ENCODE results near the gene MICAL2. TPM values are rescaled to one million over a fixed set of nuclear protein-coding genes. Genes with fewer than 3 reads are reported as not detected.

Gene MICAL2
- total and polyA plus RNA-seq, 2 of the 13 experiments (the other 11 are each of a cell fraction or from before 2014, with no cell fraction given): 0.78 to 1.1 TPM

DNA sequence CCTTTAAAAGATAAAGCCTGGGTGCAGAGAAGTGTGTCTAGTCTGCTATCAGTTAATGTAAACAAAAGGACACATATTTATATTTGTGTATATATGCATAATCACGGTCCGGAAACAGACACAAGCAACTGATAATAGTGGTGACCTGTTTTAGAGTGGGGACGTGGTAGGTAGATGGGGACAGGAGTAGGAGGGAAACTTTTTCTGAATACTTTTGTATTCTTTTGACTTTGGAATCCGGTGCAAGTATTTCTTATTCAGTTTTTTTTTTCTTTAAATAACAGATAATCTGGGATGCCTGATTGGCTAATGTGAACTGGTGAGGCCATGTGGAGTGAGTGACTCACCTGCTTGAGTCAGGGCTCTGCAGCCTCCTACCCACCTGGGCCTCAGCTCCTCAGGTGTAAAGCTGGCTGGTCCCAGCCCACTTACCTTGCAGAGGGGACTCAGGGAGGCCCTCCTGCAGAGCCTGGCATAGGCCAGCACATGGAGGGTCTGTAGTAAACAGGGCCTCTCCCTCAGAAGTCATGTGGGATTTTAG lies 15.3 kb downstream of the MICAL2 start:
- no peaks in the 10 kb centered on the region for H3K9me3 ChIP-seq (ENCODE audit: low read length)
- H3K79me2 ChIP-seq (ENCODE audit: insufficient read depth, low read length): no peaks in the 10 kb centered on the region
- H2AFZ ChIP-seq (ENCODE audit: low read length): no peak overlapping the region
- in situ Hi-C loops (cut with HindIII; ENCODE audit: extremely low pct_ligation_motif_present, low pct_unique_long_range_greater_than_20kb): no loop called here
- H3K27ac ChIP-seq (ENCODE audit: extremely low read length, insufficient read depth, low read length): no peak overlapping the region
- H3K4me2 ChIP-seq (ENCODE audit: low read depth, low read length): no peak overlapping the region
- no peaks in the 10 kb centered on the region for H4K20me1 ChIP-seq (ENCODE audit: insufficient read depth, low read length)
- 46% methylated on average over 4 of the region's 4 CpGs for WGBS (ENCODE audit: low lambda C conversion rate)
- no peak overlapping the region for H3K4me3 ChIP-seq (replicated peaks in 1 of 3; ENCODE audit: insufficient read depth in 1 of 3, low read depth in 2 of 3, low read length in 3 of 3)
- no peaks in the 10 kb centered on the region for H3K36me3 ChIP-seq (replicated peaks in 1 of 2; ENCODE audit: control insufficient read depth in 1 of 2, insufficient read depth in 2 of 2, low read length in 2 of 2)
- FAIRE-seq: no peak
- DNase-seq (ENCODE audit: low spot score): no peak
- H3K4me1 ChIP-seq (ENCODE audit: insufficient read depth, low read length): no peaks in the 10 kb centered on the region
- no peak for ATAC-seq
- intact Hi-C loops (cut with micrococcal nuclease; ENCODE audit: unreplicated experiment): no loop called here
- H3K9ac ChIP-seq (ENCODE audit: insufficient read depth, low read depth, low read length): no peak overlapping the region
- H3K27me3 ChIP-seq (ENCODE audit: control insufficient read depth in 1 of 2, insufficient read depth in 2 of 2, low read length in 2 of 2): no peaks in the 10 kb centered on the region
- BruUV-seq (replicated peaks): no TSS peak
- TF ChIP-seq, protein P1, sequence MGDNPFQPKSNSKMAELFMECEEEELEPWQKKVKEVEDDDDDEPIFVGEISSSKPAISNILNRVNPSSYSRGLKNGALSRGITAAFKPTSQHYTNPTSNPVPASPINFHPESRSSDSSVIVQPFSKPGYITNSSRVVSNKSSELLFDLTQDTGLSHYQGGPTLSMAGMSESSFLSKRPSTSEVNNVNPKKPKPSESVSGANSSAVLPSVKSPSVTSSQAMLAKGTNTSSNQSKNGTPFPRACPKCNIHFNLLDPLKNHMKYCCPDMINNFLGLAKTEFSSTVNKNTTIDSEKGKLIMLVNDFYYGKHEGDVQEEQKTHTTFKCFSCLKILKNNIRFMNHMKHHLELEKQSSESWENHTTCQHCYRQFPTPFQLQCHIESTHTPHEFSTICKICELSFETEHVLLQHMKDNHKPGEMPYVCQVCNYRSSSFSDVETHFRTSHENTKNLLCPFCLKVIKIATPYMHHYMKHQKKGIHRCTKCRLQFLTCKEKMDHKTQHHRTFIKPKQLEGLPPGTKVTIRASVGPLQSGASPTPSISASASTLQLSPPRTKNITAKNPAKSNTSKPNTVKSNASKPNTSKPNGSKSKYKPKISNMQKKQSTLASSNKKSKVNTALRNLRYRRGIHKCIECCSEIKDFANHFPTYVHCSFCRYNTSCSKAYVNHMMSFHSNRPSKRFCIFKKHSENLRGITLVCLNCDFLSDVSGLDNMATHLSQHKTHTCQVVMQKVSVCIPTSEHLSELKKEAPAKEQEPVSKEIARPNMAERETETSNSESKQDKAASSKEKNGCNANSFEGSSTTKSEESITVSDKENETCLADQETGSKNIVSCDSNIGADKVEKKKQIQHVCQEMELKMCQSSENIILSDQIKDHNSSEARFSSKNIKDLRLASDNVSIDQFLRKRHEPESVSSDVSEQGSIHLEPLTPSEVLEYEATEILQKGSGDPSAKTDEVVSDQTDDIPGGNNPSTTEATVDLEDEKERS (CRISPR knock-in tag; IDR thresholded peaks at IDR 0.05): no peak
- TF ChIP-seq SALL2 (CRISPR knock-in tag; IDR thresholded peaks at IDR 0.05) (no peak), ZNF678 (CRISPR knock-in tag; IDR thresholded peaks at IDR 0.05) (no peak), ZNF672 (CRISPR knock-in tag; IDR thresholded peaks at IDR 0.05) (no peak), MIER2 (CRISPR knock-in tag; IDR thresholded peaks at IDR 0.05) (no peak), TCF7L2 (IDR thresholded peaks at IDR 0.05; ENCODE audit: low read depth, low read length) (no peak), MAF1 (CRISPR knock-in tag; IDR thresholded peaks at IDR 0.05; ENCODE audit: borderline replicate concordance) (no peak), SCMH1 (CRISPR knock-in tag; IDR thresholded peaks at IDR 0.05; ENCODE audit: borderline replicate concordance) (no peak), ZNF768 (CRISPR knock-in tag; IDR thresholded peaks at IDR 0.05) (no peak), ZNF331 (CRISPR knock-in tag; IDR thresholded peaks at IDR 0.05) (no peak), GABPA (IDR thresholded peaks at IDR 0.05; ENCODE audit: low read depth, low read length) (no peak), GABPA (CRISPR knock-in tag; IDR thresholded peaks at IDR 0.05; ENCODE audit: low read depth) (no peak)
- TF ChIP-seq, protein P2, sequence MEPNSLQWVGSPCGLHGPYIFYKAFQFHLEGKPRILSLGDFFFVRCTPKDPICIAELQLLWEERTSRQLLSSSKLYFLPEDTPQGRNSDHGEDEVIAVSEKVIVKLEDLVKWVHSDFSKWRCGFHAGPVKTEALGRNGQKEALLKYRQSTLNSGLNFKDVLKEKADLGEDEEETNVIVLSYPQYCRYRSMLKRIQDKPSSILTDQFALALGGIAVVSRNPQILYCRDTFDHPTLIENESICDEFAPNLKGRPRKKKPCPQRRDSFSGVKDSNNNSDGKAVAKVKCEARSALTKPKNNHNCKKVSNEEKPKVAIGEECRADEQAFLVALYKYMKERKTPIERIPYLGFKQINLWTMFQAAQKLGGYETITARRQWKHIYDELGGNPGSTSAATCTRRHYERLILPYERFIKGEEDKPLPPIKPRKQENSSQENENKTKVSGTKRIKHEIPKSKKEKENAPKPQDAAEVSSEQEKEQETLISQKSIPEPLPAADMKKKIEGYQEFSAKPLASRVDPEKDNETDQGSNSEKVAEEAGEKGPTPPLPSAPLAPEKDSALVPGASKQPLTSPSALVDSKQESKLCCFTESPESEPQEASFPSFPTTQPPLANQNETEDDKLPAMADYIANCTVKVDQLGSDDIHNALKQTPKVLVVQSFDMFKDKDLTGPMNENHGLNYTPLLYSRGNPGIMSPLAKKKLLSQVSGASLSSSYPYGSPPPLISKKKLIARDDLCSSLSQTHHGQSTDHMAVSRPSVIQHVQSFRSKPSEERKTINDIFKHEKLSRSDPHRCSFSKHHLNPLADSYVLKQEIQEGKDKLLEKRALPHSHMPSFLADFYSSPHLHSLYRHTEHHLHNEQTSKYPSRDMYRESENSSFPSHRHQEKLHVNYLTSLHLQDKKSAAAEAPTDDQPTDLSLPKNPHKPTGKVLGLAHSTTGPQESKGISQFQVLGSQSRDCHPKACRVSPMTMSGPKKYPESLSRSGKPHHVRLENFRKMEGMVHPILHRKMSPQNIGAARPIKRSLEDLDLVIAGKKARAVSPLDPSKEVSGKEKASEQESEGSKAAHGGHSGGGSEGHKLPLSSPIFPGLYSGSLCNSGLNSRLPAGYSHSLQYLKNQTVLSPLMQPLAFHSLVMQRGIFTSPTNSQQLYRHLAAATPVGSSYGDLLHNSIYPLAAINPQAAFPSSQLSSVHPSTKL (CRISPR knock-in tag; IDR thresholded peaks at IDR 0.05): no peak
- TF ChIP-seq, protein P3, sequence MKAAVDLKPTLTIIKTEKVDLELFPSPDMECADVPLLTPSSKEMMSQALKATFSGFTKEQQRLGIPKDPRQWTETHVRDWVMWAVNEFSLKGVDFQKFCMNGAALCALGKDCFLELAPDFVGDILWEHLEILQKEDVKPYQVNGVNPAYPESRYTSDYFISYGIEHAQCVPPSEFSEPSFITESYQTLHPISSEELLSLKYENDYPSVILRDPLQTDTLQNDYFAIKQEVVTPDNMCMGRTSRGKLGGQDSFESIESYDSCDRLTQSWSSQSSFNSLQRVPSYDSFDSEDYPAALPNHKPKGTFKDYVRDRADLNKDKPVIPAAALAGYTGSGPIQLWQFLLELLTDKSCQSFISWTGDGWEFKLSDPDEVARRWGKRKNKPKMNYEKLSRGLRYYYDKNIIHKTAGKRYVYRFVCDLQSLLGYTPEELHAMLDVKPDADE (CRISPR knock-in tag; IDR thresholded peaks at IDR 0.05): no peak
- TF ChIP-seq, protein P4, sequence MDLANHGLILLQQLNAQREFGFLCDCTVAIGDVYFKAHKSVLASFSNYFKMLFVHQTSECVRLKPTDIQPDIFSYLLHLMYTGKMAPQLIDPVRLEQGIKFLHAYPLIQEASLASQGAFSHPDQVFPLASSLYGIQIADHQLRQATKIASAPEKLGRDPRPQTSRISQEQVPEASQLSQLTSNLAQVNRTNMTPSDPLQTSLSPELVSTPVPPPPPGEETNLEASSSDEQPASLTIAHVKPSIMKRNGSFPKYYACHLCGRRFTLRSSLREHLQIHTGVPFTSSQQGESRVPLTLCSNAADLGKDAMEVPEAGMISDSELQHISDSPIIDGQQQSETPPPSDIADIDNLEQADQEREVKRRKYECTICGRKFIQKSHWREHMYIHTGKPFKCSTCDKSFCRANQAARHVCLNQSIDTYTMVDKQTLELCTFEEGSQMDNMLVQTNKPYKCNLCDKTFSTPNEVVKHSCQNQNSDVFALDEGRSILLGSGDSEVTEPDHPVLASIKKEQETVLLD (CRISPR knock-in tag; IDR thresholded peaks at IDR 0.05; ENCODE audit: low read depth): no peak
- TF ChIP-seq, protein P5, sequence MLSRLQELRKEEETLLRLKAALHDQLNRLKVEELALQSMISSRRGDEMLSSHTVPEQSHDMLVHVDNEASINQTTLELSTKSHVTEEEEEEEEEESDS (CRISPR knock-in tag; IDR thresholded peaks at IDR 0.05; ENCODE audit: borderline replicate concordance): no peak
- CTCF ChIA-PET (ENCODE audit: low intra/inter-chr PET ratio, low total read pairs): no interaction called here
- POLR2A ChIA-PET: no interaction called here
